ENCODE results near the gene PGS1. TPM values are rescaled to one million over a fixed set of nuclear protein-coding genes. Genes with fewer than 3 reads are reported as not detected.

PGS1 gene
- total RNA-seq, 1 experiment from 2014 or later = 42.5 TPM

GRCh38 chr17:78401246-78401645, 22.8 kb downstream of the PGS1 start:
- Histone ChIP-seq H3K27me3 (replicated peaks; ENCODE audit: insufficient read depth, low read depth, low read length, poor library complexity) (no peaks in the 10 kb centered on the region), H3K4me1 (ENCODE audit: insufficient read depth, low read length, poor library complexity, severe bottlenecking) (no peaks in the 10 kb centered on the region), H3K4me3 (ENCODE audit: low read depth, low read length, poor library complexity, severe bottlenecking) (no peak overlapping the region), H3K36me3 (ENCODE audit: insufficient read depth, low read length, poor library complexity, severe bottlenecking) (peaks cover 55% of the 10 kb centered on the region), H3K27ac (ENCODE audit: low read depth, low read length, poor library complexity, severe bottlenecking) (no peak overlapping the region), H3K9me3 (ENCODE audit: low read depth, low read length, poor library complexity, severe bottlenecking) (no peaks in the 10 kb centered on the region)
- ChIA-PET CTCF (no interaction called here), POLR2A (ENCODE audit: low non-redundant PET) (no interaction called here)
- BruUV-seq (replicated peaks) = no TSS peak
- intact Hi-C loops (cut with micrococcal nuclease; ENCODE audit: unreplicated experiment) = no loop called here
- no peak for DNase-seq (ENCODE audit: low spot score)
- TF ChIP-seq EZH2 (IDR thresholded peaks at IDR 0.05; ENCODE audit: borderline replicate concordance, low read depth, low read length, poor library complexity, severe bottlenecking) = no peak
- no peak for TF ChIP-seq CTCF (conservative IDR thresholded peaks at IDR 0.05; ENCODE audit: low read depth, low read length)

GRCh38 chr17:78401891-78402290, 23.4 kb downstream of the PGS1 start:
- Histone ChIP-seq H3K27me3 (replicated peaks; ENCODE audit: insufficient read depth, low read depth, low read length, poor library complexity) (no peaks in the 10 kb centered on the region), H3K27ac (ENCODE audit: low read depth, low read length, poor library complexity, severe bottlenecking) (no peak overlapping the region), H3K4me1 (ENCODE audit: insufficient read depth, low read length, poor library complexity, severe bottlenecking) (no peaks in the 10 kb centered on the region), H3K9me3 (ENCODE audit: low read depth, low read length, poor library complexity, severe bottlenecking) (no peaks in the 10 kb centered on the region), H3K36me3 (ENCODE audit: insufficient read depth, low read length, poor library complexity, severe bottlenecking) (peaks cover 55% of the 10 kb centered on the region), H3K4me3 (ENCODE audit: low read depth, low read length, poor library complexity, severe bottlenecking) (no peak overlapping the region)
- intact Hi-C loops (cut with micrococcal nuclease; ENCODE audit: unreplicated experiment) = no loop called here
- ChIA-PET POLR2A (ENCODE audit: low non-redundant PET) (no interaction called here), CTCF (no interaction called here)
- no peak for DNase-seq (ENCODE audit: low spot score)
- no TSS peak for BruUV-seq (replicated peaks)
- TF ChIP-seq CTCF (conservative IDR thresholded peaks at IDR 0.05; ENCODE audit: low read depth, low read length) (no peak), EZH2 (IDR thresholded peaks at IDR 0.05; ENCODE audit: borderline replicate concordance, low read depth, low read length, poor library complexity, severe bottlenecking) (no peak)

- TF ChIP-seq CTCF (conservative IDR thresholded peaks at IDR 0.05; ENCODE audit: low read depth, low read length) = no peak
- TF ChIP-seq EZH2 (IDR thresholded peaks at IDR 0.05; ENCODE audit: borderline replicate concordance, low read depth, low read length, poor library complexity, severe bottlenecking) = no peak
- DNase-seq (ENCODE audit: low spot score) = no peak
- H3K27ac ChIP-seq (ENCODE audit: low read depth, low read length, poor library complexity, severe bottlenecking) = no peak overlapping the region
- intact Hi-C loops (cut with micrococcal nuclease; ENCODE audit: unreplicated experiment) = no loop called here
- H3K4me3 ChIP-seq (ENCODE audit: low read depth, low read length, poor library complexity, severe bottlenecking) = no peak overlapping the region
- H3K9me3 ChIP-seq (ENCODE audit: low read depth, low read length, poor library complexity, severe bottlenecking) = no peaks in the 10 kb centered on the region
- BruUV-seq (replicated peaks) = no TSS peak
- no peaks in the 10 kb centered on the region for H3K27me3 ChIP-seq (replicated peaks; ENCODE audit: insufficient read depth, low read depth, low read length, poor library complexity)
- POLR2A ChIA-PET (ENCODE audit: low non-redundant PET) = no interaction called here
- H3K36me3 ChIP-seq (ENCODE audit: insufficient read depth, low read length, poor library complexity, severe bottlenecking) = peaks cover 44% of the 10 kb centered on the region
- H3K4me1 ChIP-seq (ENCODE audit: insufficient read depth, low read length, poor library complexity, severe bottlenecking) = no peaks in the 10 kb centered on the region
- CTCF ChIA-PET = no interaction called here
Observed at GRCh38 chr17:78403822-78404221, 25.4 kb downstream of the PGS1 start.
